ENCODE data around the gene MOB1A. TPM values are rescaled to one million over a fixed set of nuclear protein-coding genes. Genes with fewer than 3 reads are reported as not detected.

MOB1A gene
- total and polyA plus RNA-seq, 10 of the 15 experiments (the other 5 are each of a cell fraction or from before 2014, with no cell fraction given): 41.2 to 232 (median 172) TPM

DNA sequence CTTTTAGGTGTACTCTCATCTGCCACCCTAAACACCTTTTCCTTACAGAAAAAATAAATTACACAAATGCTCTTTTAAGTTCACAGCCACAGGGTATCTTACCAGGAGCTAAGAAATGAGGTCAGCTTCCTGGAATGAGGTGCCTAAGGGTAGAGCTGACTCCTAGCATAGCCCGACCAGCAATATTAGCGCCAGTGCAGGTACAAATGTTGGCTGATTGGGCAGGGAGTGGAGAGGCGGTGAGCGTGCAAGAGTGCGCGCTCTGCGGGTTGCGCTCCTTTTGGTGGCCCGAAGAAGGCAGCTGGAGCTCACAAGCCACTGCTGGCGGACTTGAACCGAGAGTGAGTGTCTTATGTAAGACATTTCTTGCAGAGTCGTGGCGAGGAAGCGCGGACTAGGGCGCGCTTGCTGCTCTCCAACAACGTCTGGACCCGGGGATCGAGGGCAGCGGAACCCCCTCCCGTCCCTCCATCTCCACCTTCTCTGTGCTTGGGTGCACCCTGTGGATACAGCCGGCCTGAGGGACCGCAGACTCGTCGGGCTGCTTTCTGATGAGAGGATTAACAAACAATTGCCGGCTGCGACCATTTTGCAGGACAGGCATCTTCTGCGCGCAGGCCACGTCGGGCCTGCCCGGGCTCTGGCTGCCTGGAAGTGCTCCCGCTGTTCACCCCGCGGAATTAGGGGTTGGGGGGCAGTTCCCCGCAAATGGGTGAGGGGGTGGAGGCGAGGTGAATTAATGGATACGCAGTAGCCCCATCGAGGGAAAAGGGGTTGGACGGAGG is 48.3 kb downstream of the MOB1A start:
- WGBS (ENCODE audit: insufficient coverage, insufficient replicate concordance, low lambda C conversion rate, missing lambda C conversion rate): 72% methylated on average over 35 of the region's 41 CpGs
- Histone ChIP-seq H2AFZ (ENCODE audit: control insufficient read depth, low read depth, low read length) (no peak overlapping the region), H3K36me3 (ENCODE audit: control insufficient read depth in 2 of 2, insufficient read depth in 2 of 2, low read length in 1 of 2) (peaks cover 2 to 3% of the 10 kb centered on the region in 2 experiments; a peak in 3 of 4 replicates), H3K4me2 (ENCODE audit: control insufficient read depth, insufficient read depth) (no peak overlapping the region), H3K4me3 (no peak overlapping the region), H3K27ac (ENCODE audit: control insufficient read depth, insufficient read depth) (no peak overlapping the region), H3K9me3 (replicated peaks; ENCODE audit: control insufficient read depth, insufficient read depth, low read length) (no peaks in the 10 kb centered on the region), H3K79me2 (ENCODE audit: control insufficient read depth, insufficient read depth, low read length) (no peaks in the 10 kb centered on the region), H4K20me1 (ENCODE audit: control insufficient read depth, insufficient read depth) (no peaks in the 10 kb centered on the region), H3K9ac (ENCODE audit: control insufficient read depth, insufficient read depth, low read length) (no peak overlapping the region), H3K27me3 (replicated peaks in 1 of 2; ENCODE audit: control insufficient read depth in 2 of 2, insufficient read depth in 2 of 2, low read length in 1 of 2) (no peaks in the 10 kb centered on the region), H3K4me1 (ENCODE audit: control insufficient read depth, insufficient read depth, low read length) (no peaks in the 10 kb centered on the region)
- ChIA-PET POLR2A (interaction anchor here (0.7 kb wide), 1 partner anchor 298 kb away, joined by 4 read pairs; no protein-coding TSS in a partner anchor), CTCF (interaction anchor here (0.7 kb wide), 1 partner anchor 9 kb away, joined by 3 read pairs; no protein-coding TSS in a partner anchor), RAD21 (ENCODE audit: unreplicated experiment) (no interaction called here), SMC1A (ENCODE audit: uncharacterized antibody, unreplicated experiment) (no interaction called here)
- intact Hi-C loops (cut with micrococcal nuclease; ENCODE audit: unreplicated experiment): no loop called here
- FAIRE-seq (no peak), ATAC-seq (peak; percentile 33; the same call in 2 of the 3 replicates), DNase-seq (ENCODE audit: low read depth, low spot score) (no peak)
- in situ Hi-C loops (cut with MboI): no loop called here
- BruUV-seq (replicated peaks): no TSS peak
- TF ChIP-seq ESRRA (IDR thresholded peaks at IDR 0.05; ENCODE audit: low read length) (no peak), ZBTB40 (IDR thresholded peaks at IDR 0.05; ENCODE audit: borderline replicate concordance) (no peak), ZBED1 (IDR thresholded peaks at IDR 0.05; ENCODE audit: borderline replicate concordance) (no peak), ZNF622 (IDR thresholded peaks at IDR 0.05) (no peak), RUNX3 (IDR thresholded peaks at IDR 0.05; ENCODE audit: low read length) (no peak), STAT1 (conservative IDR thresholded peaks at IDR 0.05) (no peak), BHLHE40 (IDR thresholded peaks at IDR 0.05; ENCODE audit: borderline replicate concordance in 1 of 2, low read depth in 2 of 2, low read length in 1 of 2) (no peak), SUPT20H (IDR thresholded peaks at IDR 0.05; ENCODE audit: borderline replicate concordance, control insufficient read depth, low read depth, low read length) (no peak), TCF7 (IDR thresholded peaks at IDR 0.05; ENCODE audit: borderline replicate concordance) (no peak), USF1 (IDR thresholded peaks at IDR 0.05; ENCODE audit: borderline replicate concordance, extremely low read length, insufficient read depth, low read depth, low read length) (no peak), POLR2AphosphoS5 (IDR thresholded peaks at IDR 0.05; ENCODE audit: low read length) (no peak), MYC (IDR thresholded peaks at IDR 0.05; ENCODE audit: insufficient read depth, insufficient read length, insufficient replicate concordance, low read length, severe bottlenecking) (no peak), TARDBP (IDR thresholded peaks at IDR 0.05; ENCODE audit: borderline replicate concordance) (no peak)
- TF ChIP-seq, protein P1, sequence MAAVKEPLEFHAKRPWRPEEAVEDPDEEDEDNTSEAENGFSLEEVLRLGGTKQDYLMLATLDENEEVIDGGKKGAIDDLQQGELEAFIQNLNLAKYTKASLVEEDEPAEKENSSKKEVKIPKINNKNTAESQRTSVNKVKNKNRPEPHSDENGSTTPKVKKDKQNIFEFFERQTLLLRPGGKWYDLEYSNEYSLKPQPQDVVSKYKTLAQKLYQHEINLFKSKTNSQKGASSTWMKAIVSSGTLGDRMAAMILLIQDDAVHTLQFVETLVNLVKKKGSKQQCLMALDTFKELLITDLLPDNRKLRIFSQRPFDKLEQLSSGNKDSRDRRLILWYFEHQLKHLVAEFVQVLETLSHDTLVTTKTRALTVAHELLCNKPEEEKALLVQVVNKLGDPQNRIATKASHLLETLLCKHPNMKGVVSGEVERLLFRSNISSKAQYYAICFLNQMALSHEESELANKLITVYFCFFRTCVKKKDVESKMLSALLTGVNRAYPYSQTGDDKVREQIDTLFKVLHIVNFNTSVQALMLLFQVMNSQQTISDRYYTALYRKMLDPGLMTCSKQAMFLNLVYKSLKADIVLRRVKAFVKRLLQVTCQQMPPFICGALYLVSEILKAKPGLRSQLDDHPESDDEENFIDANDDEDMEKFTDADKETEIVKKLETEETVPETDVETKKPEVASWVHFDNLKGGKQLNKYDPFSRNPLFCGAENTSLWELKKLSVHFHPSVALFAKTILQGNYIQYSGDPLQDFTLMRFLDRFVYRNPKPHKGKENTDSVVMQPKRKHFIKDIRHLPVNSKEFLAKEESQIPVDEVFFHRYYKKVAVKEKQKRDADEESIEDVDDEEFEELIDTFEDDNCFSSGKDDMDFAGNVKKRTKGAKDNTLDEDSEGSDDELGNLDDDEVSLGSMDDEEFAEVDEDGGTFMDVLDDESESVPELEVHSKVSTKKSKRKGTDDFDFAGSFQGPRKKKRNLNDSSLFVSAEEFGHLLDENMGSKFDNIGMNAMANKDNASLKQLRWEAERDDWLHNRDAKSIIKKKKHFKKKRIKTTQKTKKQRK (IDR thresholded peaks at IDR 0.05; ENCODE audit: low read depth, low read length): no peak

Data from GM12878 (cell line).